ENCODE measurements around the gene PHOSPHO1.

PHOSPHO1 gene

DNA sequence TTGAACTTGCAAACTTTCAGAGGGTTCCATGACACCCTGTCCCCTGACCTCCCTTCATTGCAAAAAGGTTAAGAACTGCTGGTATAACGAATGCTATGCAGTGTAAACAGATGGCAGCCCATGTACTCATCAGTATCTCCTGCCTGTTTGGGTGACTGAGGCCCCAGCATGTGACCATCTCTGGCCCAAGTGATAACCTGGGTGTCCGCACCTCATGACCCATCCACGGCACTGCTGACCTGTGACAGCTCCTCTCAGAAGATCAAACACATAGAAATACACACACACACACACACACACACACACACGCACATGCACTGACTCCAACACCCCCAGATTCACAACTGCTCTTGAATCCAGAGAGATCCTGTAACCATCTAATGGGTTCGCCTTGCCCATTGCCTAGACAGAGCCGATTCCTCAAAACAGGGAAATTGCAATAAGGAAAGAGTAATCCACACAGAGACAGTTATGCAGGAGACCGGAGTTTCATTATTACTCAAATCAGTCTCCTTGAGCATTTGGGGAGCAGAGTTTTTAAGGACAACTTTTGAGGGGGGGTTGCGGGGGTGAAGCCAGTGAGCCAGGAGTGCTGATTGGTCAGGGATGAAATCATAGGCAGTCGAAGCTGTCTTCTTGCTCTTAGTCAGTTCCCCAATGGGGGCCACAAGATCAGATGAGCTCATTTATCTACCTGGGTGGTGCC, 11.3 kb upstream of the PHOSPHO1 start:
- no peak overlapping the region for H3K4me3 ChIP-seq (ENCODE audit: low read length)
- TF ChIP-seq, protein P1, sequence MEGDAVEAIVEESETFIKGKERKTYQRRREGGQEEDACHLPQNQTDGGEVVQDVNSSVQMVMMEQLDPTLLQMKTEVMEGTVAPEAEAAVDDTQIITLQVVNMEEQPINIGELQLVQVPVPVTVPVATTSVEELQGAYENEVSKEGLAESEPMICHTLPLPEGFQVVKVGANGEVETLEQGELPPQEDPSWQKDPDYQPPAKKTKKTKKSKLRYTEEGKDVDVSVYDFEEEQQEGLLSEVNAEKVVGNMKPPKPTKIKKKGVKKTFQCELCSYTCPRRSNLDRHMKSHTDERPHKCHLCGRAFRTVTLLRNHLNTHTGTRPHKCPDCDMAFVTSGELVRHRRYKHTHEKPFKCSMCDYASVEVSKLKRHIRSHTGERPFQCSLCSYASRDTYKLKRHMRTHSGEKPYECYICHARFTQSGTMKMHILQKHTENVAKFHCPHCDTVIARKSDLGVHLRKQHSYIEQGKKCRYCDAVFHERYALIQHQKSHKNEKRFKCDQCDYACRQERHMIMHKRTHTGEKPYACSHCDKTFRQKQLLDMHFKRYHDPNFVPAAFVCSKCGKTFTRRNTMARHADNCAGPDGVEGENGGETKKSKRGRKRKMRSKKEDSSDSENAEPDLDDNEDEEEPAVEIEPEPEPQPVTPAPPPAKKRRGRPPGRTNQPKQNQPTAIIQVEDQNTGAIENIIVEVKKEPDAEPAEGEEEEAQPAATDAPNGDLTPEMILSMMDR (conservative IDR thresholded peaks at IDR 0.05; ENCODE audit: low read depth, low read length), result no peak
- no peak for DNase-seq (ENCODE audit: low read depth)

DNA sequence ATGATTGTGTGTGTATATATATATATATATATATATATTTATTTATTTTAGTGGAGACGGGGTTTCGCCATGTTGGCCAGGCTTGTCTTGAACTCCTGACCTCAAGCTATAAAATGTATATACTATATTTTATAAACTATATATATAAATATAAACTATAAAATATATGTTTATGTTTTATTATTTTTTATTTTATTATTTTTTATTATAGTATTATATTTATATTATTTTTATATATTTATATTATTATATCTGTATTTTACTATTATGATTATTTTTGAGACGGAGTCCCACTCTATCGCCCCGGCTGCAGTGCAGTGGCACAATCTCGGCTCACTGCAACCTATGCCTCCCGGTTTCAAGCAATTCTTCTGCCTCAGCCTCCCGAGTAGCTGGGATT, 10.5 kb upstream of the PHOSPHO1 start:
- H3K4me3 ChIP-seq (ENCODE audit: low read length), result no peak overlapping the region
- TF ChIP-seq, protein P1 (conservative IDR thresholded peaks at IDR 0.05; ENCODE audit: low read depth, low read length), result no peak
- DNase-seq (ENCODE audit: low read depth), result no peak

DNA sequence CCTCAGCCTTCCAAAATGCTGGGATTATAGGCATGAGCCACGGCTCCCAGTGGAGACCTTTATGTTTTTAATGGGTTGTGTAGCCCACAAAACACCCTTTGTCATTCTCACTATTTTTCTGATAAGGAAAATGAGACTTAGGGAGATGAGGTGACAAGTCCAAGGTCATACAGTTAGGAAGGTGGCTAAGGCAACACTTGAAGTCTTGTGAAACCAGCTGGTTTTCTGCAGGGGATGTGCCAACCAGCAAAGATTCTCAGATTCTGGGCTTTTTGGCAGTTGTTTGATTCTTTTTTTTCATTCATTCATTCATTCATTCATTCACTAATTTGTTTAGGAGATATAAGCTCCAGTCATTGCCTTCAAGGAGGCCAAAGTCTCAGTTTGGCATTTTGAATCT, 10.0 kb upstream of the PHOSPHO1 start:
- TF ChIP-seq, protein P1 (conservative IDR thresholded peaks at IDR 0.05; ENCODE audit: low read depth, low read length), result no peak
- no peak overlapping the region for H3K4me3 ChIP-seq (ENCODE audit: low read length)

DNA sequence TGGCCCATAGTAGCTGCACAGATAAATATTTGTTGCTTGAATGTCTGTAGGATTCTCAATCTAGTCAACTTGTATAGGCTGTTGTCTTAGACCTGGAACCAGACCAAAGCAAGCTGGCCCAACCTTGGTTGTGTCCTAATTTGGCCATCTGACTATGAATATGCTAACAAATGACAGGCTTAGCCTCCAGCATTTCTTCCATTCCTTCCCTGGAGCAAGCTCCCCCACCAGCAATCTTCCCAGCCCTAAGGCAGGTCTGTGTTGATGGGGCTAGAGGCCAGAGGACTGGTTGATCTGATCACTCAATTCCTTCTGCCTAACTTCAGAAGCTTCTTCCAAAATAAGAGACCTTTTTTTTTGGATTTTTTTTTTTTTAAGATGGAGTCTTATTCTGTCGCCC, 9.4 kb upstream of the PHOSPHO1 start:
- no peak overlapping the region for H3K4me3 ChIP-seq (ENCODE audit: low read length)
- DNase-seq (ENCODE audit: low read depth), result no peak
- TF ChIP-seq, protein P1 (conservative IDR thresholded peaks at IDR 0.05; ENCODE audit: low read depth, low read length), result no peak

More for the DNA sequence above, 10.0 kb upstream of the PHOSPHO1 start:
- DNase-seq (ENCODE audit: low read depth), result no peak

DNA sequence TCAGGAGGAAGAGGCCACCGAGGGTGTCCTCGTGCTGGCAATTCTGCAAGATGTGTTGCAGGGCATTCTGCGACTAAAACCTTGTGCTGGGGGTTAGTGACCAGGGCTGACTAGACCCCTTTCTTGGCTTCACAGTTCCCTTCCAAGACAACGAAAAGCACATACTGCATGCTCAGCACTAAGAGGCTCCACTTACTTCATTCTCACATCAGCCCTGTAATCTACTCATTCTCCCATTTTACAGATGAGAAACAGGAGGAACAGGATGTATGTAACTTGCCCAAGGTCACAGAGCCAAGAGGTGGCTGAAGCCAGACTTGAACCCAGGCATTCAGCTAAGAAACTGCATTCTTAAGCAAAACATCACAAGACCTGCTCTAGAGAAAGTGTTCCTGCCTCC, 5.3 kb upstream of the PHOSPHO1 start:
- DNase-seq (ENCODE audit: low read depth), result no peak
- no peak overlapping the region for H3K4me3 ChIP-seq (ENCODE audit: low read length)
- TF ChIP-seq, protein P1 (conservative IDR thresholded peaks at IDR 0.05; ENCODE audit: low read depth, low read length), result no peak

DNA sequence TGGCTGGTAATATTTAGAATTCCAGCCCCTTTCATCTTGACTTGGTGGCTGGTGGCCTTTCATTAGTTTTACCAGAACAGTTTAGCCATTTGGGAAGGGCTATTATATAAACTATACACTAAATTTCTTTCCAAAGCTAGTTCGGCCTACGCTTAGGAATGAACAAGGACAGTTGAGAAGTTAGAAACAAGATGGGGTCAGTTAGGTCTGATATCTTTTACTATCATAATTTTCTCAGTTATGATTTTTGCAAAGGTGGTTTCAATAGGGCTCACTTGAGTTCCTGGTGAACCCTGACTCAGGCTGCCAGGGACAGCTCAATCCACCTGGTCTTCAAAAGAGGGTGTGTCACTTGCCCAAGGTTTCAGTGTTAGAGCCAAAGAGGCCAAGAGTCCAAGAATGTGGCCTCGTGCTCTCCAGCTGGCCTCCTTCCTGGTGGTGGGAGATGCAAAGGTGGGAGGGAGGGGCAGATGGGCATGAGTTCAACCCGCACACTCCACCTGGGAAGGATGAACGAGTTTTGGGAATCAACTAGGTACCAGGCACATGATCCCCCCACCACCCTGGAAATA, 4.0 kb upstream of the PHOSPHO1 start:
- no peak overlapping the region for H3K4me3 ChIP-seq (ENCODE audit: low read length)
- TF ChIP-seq, protein P1 (conservative IDR thresholded peaks at IDR 0.05; ENCODE audit: low read depth, low read length), result no peak
- DNase-seq (ENCODE audit: low read depth), result no peak

DNA sequence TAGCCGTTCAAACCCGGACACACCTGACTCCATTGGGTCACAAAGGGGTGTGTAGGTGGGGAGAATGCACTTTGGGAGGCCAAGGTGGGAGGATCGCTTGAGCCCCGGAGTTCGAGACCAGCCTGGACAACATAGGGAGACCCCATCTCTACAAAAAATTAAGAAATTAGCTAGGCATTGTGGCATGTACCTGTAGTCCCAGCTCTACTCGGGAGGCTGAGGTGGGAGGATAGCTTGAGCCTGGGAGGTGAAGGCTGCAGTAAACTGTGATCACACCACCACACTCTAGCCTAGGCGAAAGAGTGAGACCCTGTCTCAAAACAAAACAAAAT, 942 bp upstream of the PHOSPHO1 start:
- H3K4me3 ChIP-seq (ENCODE audit: low read length), result no peak overlapping the region
- DNase-seq (ENCODE audit: low read depth), result no peak
- TF ChIP-seq, protein P1 (conservative IDR thresholded peaks at IDR 0.05; ENCODE audit: low read depth, low read length), result no peak
